Inflammatory macrophage treated with lipopolysaccharide for 1 hour (primary cell): ENCODE measurements around the gene MFAP2.
"Not testable (repeated sequence)": the region's sequence is repeated elsewhere in the genome, so short reads cannot be mapped to it uniquely, and the experiment has no call there.

Experiments
- DNase-seq, 2 donors: peaks; one replicate each; pipeline ENCODE4 v3.0.0-alpha.2; 2020 to 2022

MFAP2 gene

GRCh38 chr1:16978567-16979474 is 1.6 kb downstream of the MFAP2 start:
- DNase-seq: no peak

GRCh38 chr1:16978139-16978538 is 2.3 kb downstream of the MFAP2 start:
- DNase-seq: no peak

- no peak for DNase-seq
Measured at GRCh38 chr1:16977377-16977776, 3.0 kb downstream of the MFAP2 start.

GRCh38 chr1:16976966-16977365 is 3.5 kb downstream of the MFAP2 start:
- DNase-seq: no peak

GRCh38 chr1:16975838-16976237 is 4.6 kb downstream of the MFAP2 start:
- DNase-seq: no peak

GRCh38 chr1:16975211-16975610 is 5.2 kb downstream of the MFAP2 start:
- DNase-seq: no peak

- no peak for DNase-seq
Measured at GRCh38 chr1:16973215-16973614, 7.2 kb downstream of the MFAP2 start.

- DNase-seq: no peak
Measured at GRCh38 chr1:16972189-16972895, 8.1 kb downstream of the MFAP2 start.

GRCh38 chr1:16971341-16972188 is 8.9 kb downstream of the MFAP2 start:
- DNase-seq: no peak

GRCh38 chr1:16970132-16970910 is 10.1 kb downstream of the MFAP2 start:
- DNase-seq: no peak

- no peak for DNase-seq
Measured at GRCh38 chr1:16969651-16970050, 10.8 kb downstream of the MFAP2 start.

- DNase-seq: no peak
Measured at GRCh38 chr1:16969057-16969611, 11.3 kb downstream of the MFAP2 start.

- no peak for DNase-seq
Measured at GRCh38 chr1:16968372-16968771, 12.0 kb downstream of the MFAP2 start.

GRCh38 chr1:16967962-16968361 is 12.5 kb downstream of the MFAP2 start:
- DNase-seq: no peak

GRCh38 chr1:16967095-16967575 is 13.3 kb downstream of the MFAP2 start:
- DNase-seq: no peak

GRCh38 chr1:16966282-16966681 is 14.1 kb downstream of the MFAP2 start:
- DNase-seq: no peak

- DNase-seq: no peak
Measured at GRCh38 chr1:16965486-16966067, 14.8 kb downstream of the MFAP2 start.

GRCh38 chr1:16964169-16964568 is 16.3 kb downstream of the MFAP2 start:
- not testable (repeated sequence) for DNase-seq

- DNase-seq: no peak
Measured at GRCh38 chr1:16961297-16962133, 18.9 kb downstream of the MFAP2 start.

GRCh38 chr1:16960560-16961296 is 19.7 kb downstream of the MFAP2 start:
- DNase-seq: peak; percentile 70 to 83
